Heart left ventricle (tissue), 13 donors: ENCODE measurements around the gene BCAN.

Source experiments
- POLR2A ChIP-seq, 2 donors: fragments of 450-650 bp; IDR thresholded peaks; one replicate each; pipeline ENCODE4 v1.6.1; 2017; ENCODE audit warnings: antibody characterized with exemption in 2 of 2, mild to moderate bottlenecking in 2 of 2, moderate library complexity in 2 of 2
- TF ChIP-seq, protein P1 (sequence below), 12 donors: fragments of 200-600 bp; sonication (generic) in 4 of 12; IDR thresholded peaks; one replicate each; pipeline versions ENCODE4 v1.5.0 to v1.8.0; 2018 to 2022; ENCODE audit warnings: antibody characterized with exemption in 12 of 12, mild to moderate bottlenecking in 5 of 12
- donor health status: ischemic (EF 13 %, LVEDD 7.1; RV severe dilation, severe dysfunction).
- donor health status: DM: no; HTN: yes; CAD: no.
- donor health status: DM: no; HTN: no; CAD: no.
- donor health status: ischemic (EF 25% LVEDD 6.9; RV normal size, moderate dysfunction).
- donor health status: ischemic (EF 25% LVEDD 5.7; RV mildly dilated, moderate dysfunction).
- donor health status: ischemic (EF 35%, LVEDD 5.7; RV mildly dilated, moderate dysfunction).
- donor health status: nonischemic (EF 11% LVEDD 7.7; RV severe dilation, severe dysfunction).
- donor health status: DM: yes; HTN: yes; CAD: no.
- donor health status: PGD.
- donor health status: ischemic (EF 29% LVEDD 5.4; RV normal size, mild dysfunction).
- donor health status: nonischemic (EF 23%, LVEDD 6.1; RV moderate dilation, normal function).

DNA sequence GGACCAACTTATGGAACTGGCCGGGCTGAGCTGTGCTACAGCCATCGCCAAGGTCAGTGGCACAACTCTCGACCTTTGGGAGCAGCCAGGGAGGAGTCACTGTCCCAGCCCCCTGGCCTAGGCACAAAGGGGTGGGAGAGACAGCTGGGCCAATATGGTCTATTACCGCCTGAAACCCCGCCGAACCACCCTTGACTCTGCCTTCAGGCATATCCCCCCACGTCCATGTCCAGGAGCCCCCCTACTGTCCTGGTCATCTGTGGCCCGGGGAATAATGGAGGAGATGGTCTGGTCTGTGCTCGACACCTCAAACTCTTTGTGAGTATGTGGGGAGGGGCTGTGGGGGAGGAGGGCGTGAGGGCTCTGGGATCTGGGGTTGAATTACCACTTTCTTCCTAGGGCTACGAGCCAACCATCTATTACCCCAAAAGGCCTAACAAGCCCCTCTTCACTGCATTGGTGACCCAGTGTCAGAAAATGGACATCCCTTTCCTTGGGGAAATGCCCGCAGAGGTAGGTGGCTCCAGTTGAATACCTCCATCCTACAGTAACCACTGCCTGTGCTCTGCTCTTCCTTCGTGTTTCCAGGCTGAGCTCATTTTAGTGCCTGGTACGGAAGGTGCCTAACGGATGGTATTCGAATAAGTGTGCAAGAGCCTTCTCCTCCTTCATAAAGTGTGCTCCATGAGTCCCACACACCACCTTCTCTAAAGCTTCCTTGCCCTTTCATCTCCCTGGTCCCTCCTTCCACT is 49.6 kb upstream of the BCAN start:
- TF ChIP-seq, protein P1, sequence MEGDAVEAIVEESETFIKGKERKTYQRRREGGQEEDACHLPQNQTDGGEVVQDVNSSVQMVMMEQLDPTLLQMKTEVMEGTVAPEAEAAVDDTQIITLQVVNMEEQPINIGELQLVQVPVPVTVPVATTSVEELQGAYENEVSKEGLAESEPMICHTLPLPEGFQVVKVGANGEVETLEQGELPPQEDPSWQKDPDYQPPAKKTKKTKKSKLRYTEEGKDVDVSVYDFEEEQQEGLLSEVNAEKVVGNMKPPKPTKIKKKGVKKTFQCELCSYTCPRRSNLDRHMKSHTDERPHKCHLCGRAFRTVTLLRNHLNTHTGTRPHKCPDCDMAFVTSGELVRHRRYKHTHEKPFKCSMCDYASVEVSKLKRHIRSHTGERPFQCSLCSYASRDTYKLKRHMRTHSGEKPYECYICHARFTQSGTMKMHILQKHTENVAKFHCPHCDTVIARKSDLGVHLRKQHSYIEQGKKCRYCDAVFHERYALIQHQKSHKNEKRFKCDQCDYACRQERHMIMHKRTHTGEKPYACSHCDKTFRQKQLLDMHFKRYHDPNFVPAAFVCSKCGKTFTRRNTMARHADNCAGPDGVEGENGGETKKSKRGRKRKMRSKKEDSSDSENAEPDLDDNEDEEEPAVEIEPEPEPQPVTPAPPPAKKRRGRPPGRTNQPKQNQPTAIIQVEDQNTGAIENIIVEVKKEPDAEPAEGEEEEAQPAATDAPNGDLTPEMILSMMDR (IDR thresholded peaks at IDR 0.05): no peak
- no peak for TF ChIP-seq POLR2A (IDR thresholded peaks at IDR 0.05)
